GM12878 (cell line): ENCODE data around the gene RREB1. TPM values are rescaled to one million over a fixed set of nuclear protein-coding genes. Genes with fewer than 3 reads are reported as not detected.
A peak's percentile ranks its signal among the peaks of the same experiment; 100 is the strongest.

ENCODE experiments used
- ATAC-seq: fragments of 200-7000 bp; cut with Tn5 transposase; 3 replicates; pipeline ENCODE4 v1.9.1; 2020; ENCODE audit warnings: mild to moderate bottlenecking, moderate library complexity
- BruUV-seq: library from RNA; stranded (reverse); fragments of 400-500 nt; replicated peaks from 2 replicates; lab custom pipeline; 2021; lab: Mats Ljungman, UMichigan
- CTCF ChIA-PET: fragments of 300-600 bp; sonication (Branson Sonifier 250); formaldehyde crosslinking; extraction: SDS; loops from one replicate; lab custom pipeline; 2021; ENCODE audit warnings: inconsistent platforms; lab: Yijun Ruan, JAX
- POLR2A ChIA-PET: fragments of 350-600 bp; formaldehyde crosslinking; extraction: SDS; loops from one replicate; lab custom pipeline; 2021; ENCODE audit warnings: inconsistent platforms; lab: Charles Lee
- RAD21 ChIA-PET: fragments of 300-600 bp; sonication (Branson Sonifier 250); formaldehyde crosslinking; loops from one replicate; lab custom pipeline; 2023; ENCODE audit warnings: antibody characterized with exemption; ENCODE audit not compliant: unreplicated experiment; lab: Charles Lee
- SMC1A ChIA-PET: fragments of 300-600 bp; sonication (Branson Sonifier 250); formaldehyde crosslinking; loops from one replicate; lab custom pipeline; 2023; ENCODE audit not compliant: unreplicated experiment, uncharacterized antibody; lab: Charles Lee
- DNase-seq: peaks from one replicate; pipeline ENCODE4 v3.0.0-alpha.2; 2011; ENCODE audit warnings: low read depth, low spot score
- FAIRE-seq: peaks from 3 replicates; lab custom pipeline; 2011; peaks lifted over from hg19 to GRCh38; lab: Jason Lieb, UNC
- H2AFZ ChIP-seq: 2 replicates; pipeline ENCODE4 v1.6.0; 2011; ENCODE audit warnings: low read depth, low read length, control low read depth; ENCODE audit not compliant: control insufficient read depth
- H3K27ac ChIP-seq: 2 replicates; pipeline ENCODE4 v1.5.1; 2011; ENCODE audit warnings: control low read depth; ENCODE audit not compliant: control insufficient read depth, insufficient read depth
- H3K27me3 ChIP-seq, 2 experiments: replicated peaks in 1 of 2; 2 replicates each; pipeline versions ENCODE4 v1.6.0 to v1.6.1; 2011; ENCODE audit warnings: low read length in 1 of 2; ENCODE audit not compliant: control insufficient read depth in 2 of 2, insufficient read depth in 2 of 2
- H3K36me3 ChIP-seq, 2 experiments: 2 replicates each; pipeline ENCODE4 v1.5.1; 2011; ENCODE audit warnings: low read length in 1 of 2; ENCODE audit not compliant: control insufficient read depth in 2 of 2, insufficient read depth in 2 of 2
- H3K4me1 ChIP-seq: 2 replicates; pipeline ENCODE4 v1.6.1; 2011; ENCODE audit warnings: mild to moderate bottlenecking, low read length, moderate library complexity, mixed read lengths; ENCODE audit not compliant: control insufficient read depth, insufficient read depth
- H3K4me2 ChIP-seq: 2 replicates; pipeline ENCODE4 v1.6.0; 2011; ENCODE audit warnings: control low read depth; ENCODE audit not compliant: control insufficient read depth, insufficient read depth
- H3K4me3 ChIP-seq: fragments of 200-600 bp; sonication (generic); 2 replicates; pipeline ENCODE4 v1.5.1; 2016
- H3K79me2 ChIP-seq: 2 replicates; pipeline ENCODE4 v1.6.0; 2011; ENCODE audit warnings: low read length; ENCODE audit not compliant: control insufficient read depth, insufficient read depth
- H3K9ac ChIP-seq: 2 replicates; pipeline ENCODE4 v1.8.0; 2011; ENCODE audit warnings: low read length, control low read depth, mixed read lengths; ENCODE audit not compliant: control insufficient read depth, insufficient read depth
- H3K9me3 ChIP-seq: replicated peaks from 3 replicates; pipeline ENCODE4 v1.5.1; 2011; ENCODE audit warnings: mild to moderate bottlenecking, low read length; ENCODE audit not compliant: control insufficient read depth, insufficient read depth
- H4K20me1 ChIP-seq: 2 replicates; pipeline ENCODE4 v1.6.0; 2011; ENCODE audit not compliant: control insufficient read depth, insufficient read depth
- BCL3 ChIP-seq: IDR thresholded peaks from 2 replicates; pipeline ENCODE4 v1.6.1; 2011; ENCODE audit warnings: borderline replicate concordance, low read depth, mild to moderate bottlenecking, moderate library complexity, low read length; ENCODE audit not compliant: insufficient read depth, poor library complexity, severe bottlenecking
- E4F1 ChIP-seq: fragments of 450-650 bp; IDR thresholded peaks from 2 replicates; pipeline ENCODE4 v1.6.1; 2018; ENCODE audit warnings: borderline replicate concordance, mild to moderate bottlenecking; ENCODE audit not compliant: partially characterized antibody
- EGR1 ChIP-seq, 2 experiments: IDR thresholded peaks; 1 replicate in 1 of 2; 2 replicates in 1 of 2; pipeline ENCODE4 v1.6.1; 2011 to 2012; ENCODE audit warnings: low read depth in 2 of 2, low read length in 2 of 2, borderline replicate concordance in 1 of 2, mild to moderate bottlenecking in 1 of 2, moderate library complexity in 1 of 2
- ETV6 ChIP-seq, 2 experiments: fragments of 450-650 bp in 1 of 2; IDR thresholded peaks in 1 of 2; conservative IDR thresholded peaks in 1 of 2; 2 replicates each; pipeline ENCODE4 v1.6.1; 2014; ENCODE audit warnings: antibody characterized with exemption in 1 of 2, borderline replicate concordance in 1 of 2, low read depth in 1 of 2, mild to moderate bottlenecking in 1 of 2, moderate library complexity in 1 of 2
- IRF4 ChIP-seq: IDR thresholded peaks from 2 replicates; pipeline ENCODE4 v1.6.1; 2011; ENCODE audit warnings: low read depth, low read length
- KLF5 ChIP-seq: fragments of 450-650 bp; IDR thresholded peaks from 2 replicates; pipeline ENCODE4 v1.6.1; 2014; ENCODE audit warnings: mild to moderate bottlenecking; ENCODE audit not compliant: partially characterized antibody
- NFYA ChIP-seq: IDR thresholded peaks from 2 replicates; pipeline ENCODE4 v1.6.1; 2011; ENCODE audit warnings: low read depth, mild to moderate bottlenecking, low read length, improper control_type of control experiment, borderline replicate concordance
- NR2C2 ChIP-seq: IDR thresholded peaks from 2 replicates; pipeline ENCODE4 v1.6.1; 2011; ENCODE audit warnings: borderline replicate concordance, low read depth; ENCODE audit not compliant: control insufficient read depth, insufficient read length
- PBX3 ChIP-seq: IDR thresholded peaks from 2 replicates; pipeline ENCODE4 v1.6.1; 2011; ENCODE audit warnings: mild to moderate bottlenecking, low read depth, low read length, moderate library complexity; ENCODE audit not compliant: insufficient replicate concordance
- RAD21 ChIP-seq: IDR thresholded peaks from 2 replicates; pipeline ENCODE4 v1.6.1; 2011; ENCODE audit warnings: mild to moderate bottlenecking, low read depth, low read length, moderate library complexity; ENCODE audit not compliant: insufficient read depth
- RAD51 ChIP-seq: fragments of 450-650 bp; IDR thresholded peaks from 2 replicates; pipeline ENCODE4 v1.6.1; 2016; ENCODE audit warnings: moderate library complexity, mild to moderate bottlenecking, inconsistent platforms
- RELB ChIP-seq: fragments of 450-650 bp; IDR thresholded peaks from 2 replicates; pipeline ENCODE4 v1.6.1; 2017; ENCODE audit warnings: low read depth, mild to moderate bottlenecking, moderate library complexity
- STAT3 ChIP-seq: IDR thresholded peaks from 2 replicates; pipeline ENCODE4 v1.6.1; 2011; ENCODE audit warnings: low read depth, low read length, improper control_type of control experiment
- TCF3 ChIP-seq: IDR thresholded peaks from 2 replicates; pipeline ENCODE4 v1.6.1; 2012; ENCODE audit warnings: low read depth, mild to moderate bottlenecking, low read length, borderline replicate concordance; ENCODE audit not compliant: insufficient read depth
- WGBS: methylation state at CpG from one replicate; pipeline ENCODE4 v1.1.6; 2016; ENCODE audit warnings: low lambda C conversion rate; ENCODE audit not compliant: insufficient replicate concordance, insufficient coverage; ENCODE audit errors: missing lambda C conversion rate; 5-methylcytosine and 5-hydroxymethylcytosine counted together
- in situ Hi-C: fragments of 300-500 bp; cut with MboI; formaldehyde crosslinking; loops from 9 replicates; pipeline ENCODE4 v1.14.3; 2018; ENCODE audit warnings: mixed read lengths
- intact Hi-C: fragments of 100-400 bp; cut with micrococcal nuclease; formaldehyde crosslinking; loops from one replicate; pipeline ENCODE4 v1.14.2; 2022; ENCODE audit not compliant: unreplicated experiment
- polyA plus RNA-seq, 11 experiments: library from polyadenylated mRNA; depleted of rRNA in 4 of 11; unstranded in 6 of 11; stranded (reverse) in 5 of 11; fragments of >200 nt; fragmentation: Nextera tagmentation in 4 of 11; fragmentation: Illumina TruSeq in 1 of 11; extraction: Ambion mirVana in 4 of 11; extraction: Trizol in 1 of 11; gene quantifications; 1 replicate in 1 of 11; 2 replicates in 10 of 11; pipeline versions ENCODE4 v1.2.1 to v1.2.3, GENCODE V29; 2011 to 2016; ENCODE audit warnings: inconsistent platforms in 2 of 11, missing spikeins in 2 of 11, low read depth in 1 of 11
- total RNA-seq, 4 experiments: library from RNA; depleted of rRNA in 3 of 4; stranded (reverse); fragments of >200 nt in 3 of 4; fragmentation: Illumina TruSeq in 1 of 4; extraction: Trizol in 1 of 4; gene quantifications; 2 replicates each; pipeline versions ENCODE4 v1.2.1 to v1.2.3, GENCODE V29; 2013 to 2021

The RREB1 gene
- total and polyA plus RNA-seq, 10 of the 15 experiments (the other 5 are each of a cell fraction or from before 2014, with no cell fraction given), result 1.9 to 30.3 (median 8.6) TPM

- H3K4me1 ChIP-seq, result peaks cover 16% of the 10 kb centered on the region
- FAIRE-seq (no peak), ATAC-seq (peak; percentile 9; the same call in 1 of the 3 replicates), DNase-seq (no peak)
- H3K9ac ChIP-seq, result no peak overlapping the region
- intact Hi-C loops (no loop called here), in situ Hi-C loops (no loop called here)
- CTCF ChIA-PET, result interaction anchor here (1.3 to 1.5 kb wide), 2 partner anchors 9 to 102 kb away, joined by 3 to 4 read pairs; no protein-coding TSS in a partner anchor
- WGBS, result 95% methylated on average over 9 of the region's 9 CpGs
- H3K9me3 ChIP-seq, result no peaks in the 10 kb centered on the region
- no peak overlapping the region for H3K4me2 ChIP-seq
- no peaks in the 10 kb centered on the region for H3K27me3 ChIP-seq
- no peak overlapping the region for H3K4me3 ChIP-seq
- peaks cover 8% of the 10 kb centered on the region for H3K79me2 ChIP-seq
- no peaks in the 10 kb centered on the region for H4K20me1 ChIP-seq
- no peak overlapping the region for H2AFZ ChIP-seq
- POLR2A ChIA-PET, result interaction anchor here (0.7 kb wide), 1 partner anchor 69 kb away, joined by 3 read pairs; no protein-coding TSS in a partner anchor
- no TSS peak for BruUV-seq
- H3K36me3 ChIP-seq, result peaks cover 15 to 53% of the 10 kb centered on the region in 2 experiments
- RAD21 ChIA-PET, result interaction anchor here (1.1 kb wide), 1 partner anchor 53 kb away, joined by 4 read pairs; no protein-coding TSS in a partner anchor
- SMC1A ChIA-PET, result interaction anchor here (1.3 kb wide), 1 partner anchor 38 kb away, joined by 3 read pairs; no protein-coding TSS in a partner anchor
- peak overlapping the region; percentile 68 for H3K27ac ChIP-seq
- TF ChIP-seq BCL3 (no peak), NR2C2 (no peak), E4F1 (no peak), IRF4 (no peak), EGR1 (IDR thresholded peaks at IDR 0.05; ENCODE audit: borderline replicate concordance in 1 of 2, low read depth in 2 of 2, low read length in 2 of 2) (no peak), ETV6 (conservative IDR thresholded peaks at IDR 0.05 in 1 of 2, IDR thresholded peaks at IDR 0.05 in 1 of 2; ENCODE audit: borderline replicate concordance in 1 of 2, low read depth in 1 of 2) (no peak), PBX3 (no peak), STAT3 (no peak), RAD51 (no peak), NFYA (no peak), TCF3 (no peak), RAD21 (no peak), KLF5 (no peak), RELB (no peak)
Measured at GRCh38 chr6:7189101-7189758, 81.5 kb downstream of the RREB1 start.
